ENCODE results near the gene SCLY. TPM values are rescaled to one million over a fixed set of nuclear protein-coding genes. Genes with fewer than 3 reads are reported as not detected.
A peak's percentile ranks its signal among the peaks of the same experiment; 100 is the strongest.

SCLY gene
- total and polyA plus RNA-seq, 2 of the 13 experiments (the other 11 are each of a cell fraction or from before 2014, with no cell fraction given), result 27.9 to 38.6 TPM

DNA sequence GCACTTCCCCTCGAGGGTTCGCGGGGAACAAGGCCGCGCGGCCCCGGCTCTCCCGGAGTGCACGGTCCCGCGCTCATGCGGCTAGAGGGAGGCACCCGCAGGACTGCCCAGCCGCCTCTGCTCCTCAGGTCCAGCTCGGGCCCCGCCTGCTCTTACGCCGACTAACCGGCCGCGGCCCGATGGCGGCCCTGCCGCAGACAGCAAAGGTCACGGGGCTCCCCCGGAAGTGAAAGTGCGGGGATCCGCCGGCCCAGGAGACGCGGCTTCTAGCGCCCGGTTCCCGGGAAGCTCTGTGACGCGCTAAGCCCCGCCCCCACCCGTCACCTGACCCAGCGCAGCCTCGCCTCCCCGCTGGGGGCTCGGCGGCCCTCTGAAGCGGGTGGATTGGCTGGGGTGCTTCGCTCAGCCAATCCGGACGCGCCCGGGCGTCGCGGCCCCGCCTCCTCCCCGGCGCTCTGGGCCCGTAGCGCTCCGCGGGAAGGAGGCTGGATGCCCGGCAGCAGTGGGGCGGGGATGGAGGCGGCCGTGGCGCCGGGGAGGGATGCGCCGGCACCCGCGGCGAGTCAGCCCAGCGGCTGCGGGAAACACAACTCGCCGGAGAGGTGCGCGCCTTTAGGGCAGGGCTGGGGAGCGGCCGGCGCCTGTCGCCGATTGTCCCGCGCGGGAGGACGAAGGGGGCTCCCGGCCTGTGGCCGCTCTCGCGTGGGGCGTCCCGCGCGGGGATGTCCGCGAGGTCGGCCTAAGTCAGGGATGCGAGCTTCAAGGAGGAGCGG is at the start of gene SCLY (continued):
- TF ChIP-seq, protein P1, sequence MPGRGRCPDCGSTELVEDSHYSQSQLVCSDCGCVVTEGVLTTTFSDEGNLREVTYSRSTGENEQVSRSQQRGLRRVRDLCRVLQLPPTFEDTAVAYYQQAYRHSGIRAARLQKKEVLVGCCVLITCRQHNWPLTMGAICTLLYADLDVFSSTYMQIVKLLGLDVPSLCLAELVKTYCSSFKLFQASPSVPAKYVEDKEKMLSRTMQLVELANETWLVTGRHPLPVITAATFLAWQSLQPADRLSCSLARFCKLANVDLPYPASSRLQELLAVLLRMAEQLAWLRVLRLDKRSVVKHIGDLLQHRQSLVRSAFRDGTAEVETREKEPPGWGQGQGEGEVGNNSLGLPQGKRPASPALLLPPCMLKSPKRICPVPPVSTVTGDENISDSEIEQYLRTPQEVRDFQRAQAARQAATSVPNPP (CRISPR knock-in tag; IDR thresholded peaks at IDR 0.05), result no peak; the same call in 1 of the 2 replicates
- TF ChIP-seq, protein P2, sequence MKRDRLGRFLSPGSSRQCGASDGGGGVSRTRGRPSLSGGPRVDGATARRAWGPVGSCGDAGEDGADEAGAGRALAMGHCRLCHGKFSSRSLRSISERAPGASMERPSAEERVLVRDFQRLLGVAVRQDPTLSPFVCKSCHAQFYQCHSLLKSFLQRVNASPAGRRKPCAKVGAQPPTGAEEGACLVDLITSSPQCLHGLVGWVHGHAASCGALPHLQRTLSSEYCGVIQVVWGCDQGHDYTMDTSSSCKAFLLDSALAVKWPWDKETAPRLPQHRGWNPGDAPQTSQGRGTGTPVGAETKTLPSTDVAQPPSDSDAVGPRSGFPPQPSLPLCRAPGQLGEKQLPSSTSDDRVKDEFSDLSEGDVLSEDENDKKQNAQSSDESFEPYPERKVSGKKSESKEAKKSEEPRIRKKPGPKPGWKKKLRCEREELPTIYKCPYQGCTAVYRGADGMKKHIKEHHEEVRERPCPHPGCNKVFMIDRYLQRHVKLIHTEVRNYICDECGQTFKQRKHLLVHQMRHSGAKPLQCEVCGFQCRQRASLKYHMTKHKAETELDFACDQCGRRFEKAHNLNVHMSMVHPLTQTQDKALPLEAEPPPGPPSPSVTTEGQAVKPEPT (CRISPR knock-in tag; IDR thresholded peaks at IDR 0.05; ENCODE audit: low read depth), result no peak; the same call in 1 of the 2 replicates
- TF ChIP-seq AKAP8 (CRISPR knock-in tag; IDR thresholded peaks at IDR 0.05), result peak; percentile 44; the same call in 1 of the 2 replicates
- no peak for TF ChIP-seq CC2D1A (CRISPR knock-in tag; IDR thresholded peaks at IDR 0.05)
- TF ChIP-seq ZMYM2 (CRISPR knock-in tag; IDR thresholded peaks at IDR 0.05), result peak; percentile 28; the same call in 1 of the 2 replicates
- no peak; the same call in 1 of the 2 replicates for TF ChIP-seq MYNN (CRISPR knock-in tag; IDR thresholded peaks at IDR 0.05; ENCODE audit: low read depth)
- TF ChIP-seq SYNCRIP (IDR thresholded peaks at IDR 0.05; ENCODE audit: insufficient read depth, low read depth, low read length), result no peak
- TF ChIP-seq, protein P3, sequence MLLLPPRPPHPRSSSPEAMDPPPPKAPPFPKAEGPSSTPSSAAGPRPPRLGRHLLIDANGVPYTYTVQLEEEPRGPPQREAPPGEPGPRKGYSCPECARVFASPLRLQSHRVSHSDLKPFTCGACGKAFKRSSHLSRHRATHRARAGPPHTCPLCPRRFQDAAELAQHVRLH (CRISPR knock-in tag; IDR thresholded peaks at IDR 0.05; ENCODE audit: borderline replicate concordance, low read depth), result peak; percentile 56; the same call in 1 of the 2 replicates
- TF ChIP-seq BHLHE40 (IDR thresholded peaks at IDR 0.05; ENCODE audit: low read length), result peak; percentile 50; the same call in 1 of the 2 replicates
- TF ChIP-seq ZNF879 (CRISPR knock-in tag; IDR thresholded peaks at IDR 0.05), result peak; percentile 41
- peak; percentile 93 for TF ChIP-seq ZNF777 (CRISPR knock-in tag; IDR thresholded peaks at IDR 0.05)
- TF ChIP-seq ZNF124 (CRISPR knock-in tag; IDR thresholded peaks at IDR 0.05), result 0 out of 2 replicates have a peak, but pooled peaks have one; percentile 47
- peak; percentile 50; the same call in 1 of the 2 replicates for TF ChIP-seq CHD2 (IDR thresholded peaks at IDR 0.05; ENCODE audit: low read depth, low read length)
- TF ChIP-seq ZMYM4 (CRISPR knock-in tag; IDR thresholded peaks at IDR 0.05), result peak; percentile 85
- TF ChIP-seq NCOA5 (CRISPR knock-in tag; IDR thresholded peaks at IDR 0.05), result no peak
- TF ChIP-seq, protein P4, sequence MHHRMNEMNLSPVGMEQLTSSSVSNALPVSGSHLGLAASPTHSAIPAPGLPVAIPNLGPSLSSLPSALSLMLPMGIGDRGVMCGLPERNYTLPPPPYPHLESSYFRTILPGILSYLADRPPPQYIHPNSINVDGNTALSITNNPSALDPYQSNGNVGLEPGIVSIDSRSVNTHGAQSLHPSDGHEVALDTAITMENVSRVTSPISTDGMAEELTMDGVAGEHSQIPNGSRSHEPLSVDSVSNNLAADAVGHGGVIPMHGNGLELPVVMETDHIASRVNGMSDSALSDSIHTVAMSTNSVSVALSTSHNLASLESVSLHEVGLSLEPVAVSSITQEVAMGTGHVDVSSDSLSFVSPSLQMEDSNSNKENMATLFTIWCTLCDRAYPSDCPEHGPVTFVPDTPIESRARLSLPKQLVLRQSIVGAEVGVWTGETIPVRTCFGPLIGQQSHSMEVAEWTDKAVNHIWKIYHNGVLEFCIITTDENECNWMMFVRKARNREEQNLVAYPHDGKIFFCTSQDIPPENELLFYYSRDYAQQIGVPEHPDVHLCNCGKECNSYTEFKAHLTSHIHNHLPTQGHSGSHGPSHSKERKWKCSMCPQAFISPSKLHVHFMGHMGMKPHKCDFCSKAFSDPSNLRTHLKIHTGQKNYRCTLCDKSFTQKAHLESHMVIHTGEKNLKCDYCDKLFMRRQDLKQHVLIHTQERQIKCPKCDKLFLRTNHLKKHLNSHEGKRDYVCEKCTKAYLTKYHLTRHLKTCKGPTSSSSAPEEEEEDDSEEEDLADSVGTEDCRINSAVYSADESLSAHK (CRISPR knock-in tag; IDR thresholded peaks at IDR 0.05; ENCODE audit: borderline replicate concordance), result no peak
- TF ChIP-seq, protein P5, sequence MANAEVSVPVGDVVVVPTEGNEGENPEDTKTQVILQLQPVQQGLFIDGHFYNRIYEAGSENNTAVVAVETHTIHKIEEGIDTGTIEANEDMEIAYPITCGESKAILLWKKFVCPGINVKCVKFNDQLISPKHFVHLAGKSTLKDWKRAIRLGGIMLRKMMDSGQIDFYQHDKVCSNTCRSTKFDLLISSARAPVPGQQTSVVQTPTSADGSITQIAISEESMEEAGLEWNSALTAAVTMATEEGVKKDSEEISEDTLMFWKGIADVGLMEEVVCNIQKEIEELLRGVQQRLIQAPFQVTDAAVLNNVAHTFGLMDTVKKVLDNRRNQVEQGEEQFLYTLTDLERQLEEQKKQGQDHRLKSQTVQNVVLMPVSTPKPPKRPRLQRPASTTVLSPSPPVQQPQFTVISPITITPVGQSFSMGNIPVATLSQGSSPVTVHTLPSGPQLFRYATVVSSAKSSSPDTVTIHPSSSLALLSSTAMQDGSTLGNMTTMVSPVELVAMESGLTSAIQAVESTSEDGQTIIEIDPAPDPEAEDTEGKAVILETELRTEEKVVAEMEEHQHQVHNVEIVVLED (CRISPR knock-in tag; IDR thresholded peaks at IDR 0.05; ENCODE audit: borderline replicate concordance), result peak; percentile 90
- peak; percentile 39; the same call in 1 of the 2 replicates for TF ChIP-seq LCORL (IDR thresholded peaks at IDR 0.05)
- peak; percentile 61 for TF ChIP-seq LCORL (CRISPR knock-in tag; IDR thresholded peaks at IDR 0.05)
- TF ChIP-seq RFXANK (CRISPR knock-in tag; IDR thresholded peaks at IDR 0.05), result peak; percentile 80; the same call in 1 of the 2 replicates
- TF ChIP-seq, protein P6, sequence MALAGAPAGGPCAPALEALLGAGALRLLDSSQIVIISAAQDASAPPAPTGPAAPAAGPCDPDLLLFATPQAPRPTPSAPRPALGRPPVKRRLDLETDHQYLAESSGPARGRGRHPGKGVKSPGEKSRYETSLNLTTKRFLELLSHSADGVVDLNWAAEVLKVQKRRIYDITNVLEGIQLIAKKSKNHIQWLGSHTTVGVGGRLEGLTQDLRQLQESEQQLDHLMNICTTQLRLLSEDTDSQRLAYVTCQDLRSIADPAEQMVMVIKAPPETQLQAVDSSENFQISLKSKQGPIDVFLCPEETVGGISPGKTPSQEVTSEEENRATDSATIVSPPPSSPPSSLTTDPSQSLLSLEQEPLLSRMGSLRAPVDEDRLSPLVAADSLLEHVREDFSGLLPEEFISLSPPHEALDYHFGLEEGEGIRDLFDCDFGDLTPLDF (CRISPR knock-in tag; IDR thresholded peaks at IDR 0.05), result peak; percentile 84
